ENCODE results near the gene MYLK.

Gene MYLK

GRCh38 chr3:123571973-123572365 lies 312.2 kb downstream of the MYLK start:
- no peak for DNase-seq

GRCh38 chr3:123571264-123571972 lies 312.7 kb downstream of the MYLK start:
- DNase-seq: no peak

- DNase-seq: no peak
Measured at GRCh38 chr3:123568875-123569274, 315.3 kb downstream of the MYLK start.

- DNase-seq: no peak
Measured at GRCh38 chr3:123568034-123568433, 316.1 kb downstream of the MYLK start.

GRCh38 chr3:123564056-123564455 lies 320.1 kb downstream of the MYLK start:
- no peak for DNase-seq

- no peak for DNase-seq
Measured at GRCh38 chr3:123562547-123562946, 321.6 kb downstream of the MYLK start.

- DNase-seq: no peak
Measured at GRCh38 chr3:123561188-123561587, 322.9 kb downstream of the MYLK start.
